ENCODE results near the gene SLC39A6. TPM values are rescaled to one million over a fixed set of nuclear protein-coding genes. Genes with fewer than 3 reads are reported as not detected.
"Not testable (repeated sequence)": the region's sequence is repeated elsewhere in the genome, so short reads cannot be mapped to it uniquely, and the experiment has no call there.

SLC39A6 gene
- total RNA-seq, 1 donor from 2014 or later: 51.2 TPM

GRCh38 chr18:36104749-36105148, 24.4 kb downstream of the SLC39A6 start:
- no peaks in the 10 kb centered on the region for H3K9me3 Mint-ChIP-seq
- no peak for DNase-seq
- H3K27ac Mint-ChIP-seq: no peak overlapping the region
- no peak overlapping the region for H3K4me3 Mint-ChIP-seq
- H3K36me3 Mint-ChIP-seq (ENCODE audit: low read depth): peaks cover 7% of the 10 kb centered on the region
- H3K4me1 Mint-ChIP-seq: no peaks in the 10 kb centered on the region
- intact Hi-C loops (cut with micrococcal nuclease): no loop called here
- H3K27me3 Mint-ChIP-seq: no peaks in the 10 kb centered on the region

- DNase-seq: no peak
- Mint-ChIP-seq H3K9me3 (no peaks in the 10 kb centered on the region), H3K27ac (no peak overlapping the region), H3K4me1 (no peaks in the 10 kb centered on the region), H3K4me3 (no peak overlapping the region), H3K27me3 (peaks cover 4% of the 10 kb centered on the region), H3K36me3 (ENCODE audit: low read depth) (no peaks in the 10 kb centered on the region)
- intact Hi-C loops (cut with micrococcal nuclease): no loop called here
These were observed 27.2 kb downstream of the SLC39A6 start for GRCh38 chr18:36101943-36102342.

GRCh38 chr18:36099311-36099710, 29.8 kb downstream of the SLC39A6 start:
- peaks cover 11% of the 10 kb centered on the region for H3K27me3 Mint-ChIP-seq
- H3K4me1 Mint-ChIP-seq: no peaks in the 10 kb centered on the region
- intact Hi-C loops (cut with micrococcal nuclease): loop anchor here (5.0 to 10.0 kb wide), 2 partner anchors 345 to 473 kb away; no protein-coding TSS in a partner anchor
- no peaks in the 10 kb centered on the region for H3K36me3 Mint-ChIP-seq (ENCODE audit: low read depth)
- H3K27ac Mint-ChIP-seq: no peak overlapping the region
- DNase-seq: no peak
- H3K9me3 Mint-ChIP-seq: no peaks in the 10 kb centered on the region
- H3K4me3 Mint-ChIP-seq: no peak overlapping the region

GRCh38 chr18:36096955-36097354, 32.2 kb downstream of the SLC39A6 start:
- H3K9me3 Mint-ChIP-seq: no peaks in the 10 kb centered on the region
- no peak for DNase-seq
- no peaks in the 10 kb centered on the region for H3K36me3 Mint-ChIP-seq (ENCODE audit: low read depth)
- H3K27me3 Mint-ChIP-seq: peaks cover 11% of the 10 kb centered on the region
- peaks cover 4% of the 10 kb centered on the region for H3K4me1 Mint-ChIP-seq
- intact Hi-C loops (cut with micrococcal nuclease): loop anchor here (2.0 to 10.0 kb wide), 3 partner anchors 80 to 475 kb away; no protein-coding TSS in a partner anchor
- no peak overlapping the region for H3K4me3 Mint-ChIP-seq
- no peak overlapping the region for H3K27ac Mint-ChIP-seq

GRCh38 chr18:36095936-36096519, 33.1 kb downstream of the SLC39A6 start:
- Mint-ChIP-seq H3K27me3 (peaks cover 11% of the 10 kb centered on the region), H3K9me3 (no peaks in the 10 kb centered on the region), H3K36me3 (ENCODE audit: low read depth) (no peaks in the 10 kb centered on the region), H3K27ac (no peak overlapping the region), H3K4me3 (no peak overlapping the region), H3K4me1 (peaks cover 4% of the 10 kb centered on the region)
- intact Hi-C loops (cut with micrococcal nuclease): loop anchor here (2.0 to 10.0 kb wide), 3 partner anchors 79 to 476 kb away; no protein-coding TSS in a partner anchor
- DNase-seq: peak; percentile 67

GRCh38 chr18:36094431-36094830, 34.7 kb downstream of the SLC39A6 start:
- H3K4me3 Mint-ChIP-seq: no peak overlapping the region
- no peaks in the 10 kb centered on the region for H3K9me3 Mint-ChIP-seq
- peaks cover 15% of the 10 kb centered on the region for H3K27me3 Mint-ChIP-seq
- intact Hi-C loops (cut with micrococcal nuclease): loop anchor here (10.0 kb wide), 1 partner anchor 340 kb away; no protein-coding TSS in a partner anchor
- no peaks in the 10 kb centered on the region for H3K36me3 Mint-ChIP-seq (ENCODE audit: low read depth)
- DNase-seq: no peak
- peaks cover 4% of the 10 kb centered on the region for H3K4me1 Mint-ChIP-seq
- no peak overlapping the region for H3K27ac Mint-ChIP-seq

- peaks cover 12% of the 10 kb centered on the region for H3K27me3 Mint-ChIP-seq
- not testable (repeated sequence) for H3K4me3 Mint-ChIP-seq; H3K36me3 Mint-ChIP-seq (ENCODE audit: low read depth); H3K27ac Mint-ChIP-seq; DNase-seq; H3K9me3 Mint-ChIP-seq; H3K4me1 Mint-ChIP-seq
- intact Hi-C loops (cut with micrococcal nuclease): loop anchor here (10.0 kb wide), 1 partner anchor 337 kb away; no protein-coding TSS in a partner anchor
These were observed 37.0 kb downstream of the SLC39A6 start for GRCh38 chr18:36092116-36092515.

GRCh38 chr18:36089001-36089400, 40.1 kb downstream of the SLC39A6 start:
- Mint-ChIP-seq H3K9me3 (no peaks in the 10 kb centered on the region), H3K36me3 (ENCODE audit: low read depth) (no peaks in the 10 kb centered on the region), H3K4me3 (no peak overlapping the region), H3K4me1 (peaks cover 8% of the 10 kb centered on the region), H3K27ac (no peak overlapping the region), H3K27me3 (peaks cover 6% of the 10 kb centered on the region)
- DNase-seq: no peak
- intact Hi-C loops (cut with micrococcal nuclease): no loop called here

GRCh38 chr18:36088256-36088655, 40.9 kb downstream of the SLC39A6 start:
- Mint-ChIP-seq H3K36me3 (ENCODE audit: low read depth) (no peaks in the 10 kb centered on the region), H3K27ac (no peak overlapping the region), H3K9me3 (no peaks in the 10 kb centered on the region), H3K27me3 (peaks cover 6% of the 10 kb centered on the region), H3K4me1 (peaks cover 11% of the 10 kb centered on the region), H3K4me3 (no peak overlapping the region)
- DNase-seq: no peak
- intact Hi-C loops (cut with micrococcal nuclease): no loop called here

GRCh38 chr18:36086186-36086585, 43.0 kb downstream of the SLC39A6 start:
- Mint-ChIP-seq H3K36me3 (ENCODE audit: low read depth) (no peaks in the 10 kb centered on the region), H3K9me3 (peaks cover 1% of the 10 kb centered on the region), H3K4me1 (peaks cover 11% of the 10 kb centered on the region), H3K27me3 (peaks cover 13% of the 10 kb centered on the region), H3K27ac (no peak overlapping the region), H3K4me3 (no peak overlapping the region)
- peak; percentile 44 for DNase-seq
- intact Hi-C loops (cut with micrococcal nuclease): no loop called here

- Mint-ChIP-seq H3K9me3 (peaks cover 11% of the 10 kb centered on the region), H3K27me3 (peaks cover 15% of the 10 kb centered on the region), H3K4me3 (no peak overlapping the region), H3K36me3 (ENCODE audit: low read depth) (no peaks in the 10 kb centered on the region), H3K27ac (no peak overlapping the region), H3K4me1 (peaks cover 11% of the 10 kb centered on the region)
- intact Hi-C loops (cut with micrococcal nuclease): no loop called here
- peak; percentile 32 for DNase-seq
These were observed 43.9 kb downstream of the SLC39A6 start for GRCh38 chr18:36085195-36085594.

- no peak for DNase-seq
- no peak overlapping the region for H3K27ac Mint-ChIP-seq
- H3K4me1 Mint-ChIP-seq: peaks cover 11% of the 10 kb centered on the region
- H3K4me3 Mint-ChIP-seq: no peak overlapping the region
- intact Hi-C loops (cut with micrococcal nuclease): no loop called here
- H3K27me3 Mint-ChIP-seq: peaks cover 15% of the 10 kb centered on the region
- H3K9me3 Mint-ChIP-seq: peaks cover 18% of the 10 kb centered on the region
- no peaks in the 10 kb centered on the region for H3K36me3 Mint-ChIP-seq (ENCODE audit: low read depth)
These were observed 45.4 kb downstream of the SLC39A6 start for GRCh38 chr18:36083729-36084128.

GRCh38 chr18:36081118-36081517, 48.0 kb downstream of the SLC39A6 start:
- H3K4me3 Mint-ChIP-seq; H3K27ac Mint-ChIP-seq; DNase-seq; intact Hi-C loops (cut with micrococcal nuclease); H3K36me3 Mint-ChIP-seq (ENCODE audit: low read depth): not testable (repeated sequence)
- Mint-ChIP-seq H3K4me1 (peaks cover 11% of the 10 kb centered on the region), H3K27me3 (peaks cover 17% of the 10 kb centered on the region), H3K9me3 (peaks cover 18% of the 10 kb centered on the region)

GRCh38 chr18:36078751-36079529, 50.2 kb downstream of the SLC39A6 start:
- Mint-ChIP-seq H3K27ac (no peak overlapping the region), H3K36me3 (ENCODE audit: low read depth) (no peaks in the 10 kb centered on the region), H3K4me3 (no peak overlapping the region), H3K9me3 (peaks cover 18% of the 10 kb centered on the region), H3K27me3 (peaks cover 28% of the 10 kb centered on the region), H3K4me1 (peaks cover 7% of the 10 kb centered on the region)
- no peak for DNase-seq
- intact Hi-C loops (cut with micrococcal nuclease): no loop called here

Measured in activated CD4-positive, alpha-beta T cell treated with anti-CD3 and anti-CD28 coated beads, Interleukin-2, amount 10 ng/mL, durations not matched to agents 24 days and 14 days (primary cell).